ENCODE results near the gene CDK2AP2. TPM values are rescaled to one million over a fixed set of nuclear protein-coding genes. Genes with fewer than 3 reads are reported as not detected.

CDK2AP2 gene
- total RNA-seq, 4 donors from 2014 or later = 90.0 to 240 (median 148) TPM

- Histone ChIP-seq H3K9me3 (no peaks in the 10 kb centered on the region), H3K27ac (no peak overlapping the region), H3K4me3 (replicated peaks in 1 of 3) (no peak overlapping the region), H3K4me1 (no peaks in the 10 kb centered on the region), H3K27me3 (no peaks in the 10 kb centered on the region), H3K36me3 (no peaks in the 10 kb centered on the region)
- no peak for DNase-seq
- TF ChIP-seq POLR2A (IDR thresholded peaks at IDR 0.05) (no peak), CTCF (IDR thresholded peaks at IDR 0.05) (no peak)
- intact Hi-C loops (cut with DNase I) = no loop called here
- 87 to 91% methylated on average over 9 of the region's 9 CpGs for WGBS, 2 donors
Measured at GRCh38 chr11:67524480-67524808, 16.5 kb upstream of the CDK2AP2 start.

GRCh38 chr11:67523556-67524479 lies 15.9 kb upstream of the CDK2AP2 start:
- TF ChIP-seq CTCF (IDR thresholded peaks at IDR 0.05) (no peak), POLR2A (IDR thresholded peaks at IDR 0.05) (no peak)
- Histone ChIP-seq H3K36me3 (no peaks in the 10 kb centered on the region), H3K4me1 (no peaks in the 10 kb centered on the region), H3K27me3 (no peaks in the 10 kb centered on the region), H3K27ac (no peak overlapping the region), H3K4me3 (replicated peaks in 1 of 3) (no peak overlapping the region), H3K9me3 (no peaks in the 10 kb centered on the region)
- intact Hi-C loops (cut with DNase I) = no loop called here
- DNase-seq = no peak
- WGBS, 2 donors = 79 to 86% methylated on average over 7 to 18 of the region's 25 CpGs

- Histone ChIP-seq H3K36me3 (no peaks in the 10 kb centered on the region), H3K4me1 (no peaks in the 10 kb centered on the region), H3K9me3 (no peaks in the 10 kb centered on the region), H3K27me3 (no peaks in the 10 kb centered on the region), H3K27ac (no peak within 1 kb of the TSS), H3K4me3 (replicated peaks in 1 of 3) (no peak within 1 kb of the TSS)
- DNase-seq = no peak
- 81 to 92% methylated on average over 6 to 11 of the region's 23 CpGs for WGBS, 2 donors
- intact Hi-C loops (cut with DNase I) = no loop called here
- TF ChIP-seq CTCF (IDR thresholded peaks at IDR 0.05) = no peak
Measured at GRCh38 chr11:67522844-67523555, 15.0 kb upstream of the CDK2AP2 start, which contains the start of gene CABP2. CABP2 (minus strand) TSS chr11:67523446; CDS start chr11:67523326, 120 bp downstream.

GRCh38 chr11:67522338-67522737 lies 14.4 kb upstream of the CDK2AP2 start:
- H3K27ac ChIP-seq = no peak overlapping the region
- intact Hi-C loops (cut with DNase I) = no loop called here
- H3K4me3 ChIP-seq (replicated peaks in 1 of 3) = no peak overlapping the region
- TF ChIP-seq CTCF (IDR thresholded peaks at IDR 0.05) (no peak), POLR2A (IDR thresholded peaks at IDR 0.05) (no peak)
- H3K27me3 ChIP-seq = no peaks in the 10 kb centered on the region
- WGBS, 2 donors = 93 to 95% methylated on average over 12 of the region's 15 CpGs
- no peaks in the 10 kb centered on the region for H3K36me3 ChIP-seq
- H3K9me3 ChIP-seq = no peaks in the 10 kb centered on the region
- DNase-seq = no peak
- H3K4me1 ChIP-seq = no peaks in the 10 kb centered on the region

GRCh38 chr11:67521924-67522323 lies 14.0 kb upstream of the CDK2AP2 start:
- Histone ChIP-seq H3K27ac (no peak overlapping the region), H3K4me1 (no peaks in the 10 kb centered on the region), H3K9me3 (no peaks in the 10 kb centered on the region), H3K4me3 (replicated peaks in 1 of 3) (no peak overlapping the region), H3K27me3 (no peaks in the 10 kb centered on the region), H3K36me3 (no peaks in the 10 kb centered on the region)
- no peak for DNase-seq
- 76 to 80% methylated on average over 10 of the region's 10 CpGs for WGBS, 2 donors
- TF ChIP-seq POLR2A (IDR thresholded peaks at IDR 0.05) (no peak), CTCF (IDR thresholded peaks at IDR 0.05) (no peak)
- intact Hi-C loops (cut with DNase I) = no loop called here

All from thyroid gland (tissue), 4 donors.